Dendritic cell treated with granulocyte-macrophage colony-stimulating factor and Interleukin-4, amounts not matched to agents 40 ng/mL and 50 ng/mL, for 4 days (primary cell): ENCODE measurements around the gene KREMEN2.

ENCODE experiments used
- H3K27ac Mint-ChIP-seq: one replicate; pipeline ENCODE4 v1.8.0; 2022; ENCODE audit warnings: mild to moderate bottlenecking, mixed read lengths
- H3K27me3 Mint-ChIP-seq: one replicate; pipeline ENCODE4 v1.8.0; 2022; ENCODE audit warnings: mild to moderate bottlenecking, mixed read lengths
- H3K36me3 Mint-ChIP-seq: one replicate; pipeline ENCODE4 v1.8.0; 2022; ENCODE audit warnings: low read depth, mixed read lengths
- H3K4me1 Mint-ChIP-seq: one replicate; pipeline ENCODE4 v1.8.0; 2022; ENCODE audit warnings: low read depth, mixed read lengths
- H3K4me3 Mint-ChIP-seq: one replicate; pipeline ENCODE4 v1.8.0; 2022; ENCODE audit warnings: mild to moderate bottlenecking, moderate library complexity, mixed read lengths
- H3K9me3 Mint-ChIP-seq: one replicate; pipeline ENCODE4 v1.8.0; 2022; ENCODE audit warnings: mixed read lengths
- intact Hi-C: fragments of 100-400 bp; cut with micrococcal nuclease; formaldehyde crosslinking; loops from one replicate; pipeline ENCODE4 v1.15.0; 2022

KREMEN2 gene

GRCh38 chr16:3017344-3017743 lies 53.3 kb downstream of the KREMEN2 start:
- intact Hi-C loops, result no loop called here

More at GRCh38 chr16:3017344-3017743, 53.3 kb downstream of the KREMEN2 start:
- H3K4me1 Mint-ChIP-seq, result peaks cover 39% of the 10 kb centered on the region
- peaks cover 4% of the 10 kb centered on the region for H3K36me3 Mint-ChIP-seq
- no peak overlapping the region for H3K4me3 Mint-ChIP-seq
- H3K27ac Mint-ChIP-seq, result no peak overlapping the region
- H3K27me3 Mint-ChIP-seq, result peaks cover 66% of the 10 kb centered on the region
- no peaks in the 10 kb centered on the region for H3K9me3 Mint-ChIP-seq
